HEK293 (cell line): ENCODE data around the gene KLHL35.

Experiments used
- ELK4 ChIP-seq: IDR thresholded peaks from 2 replicates; pipeline ENCODE4 v1.6.1; 2011; ENCODE audit warnings: mild to moderate bottlenecking, low read depth, low read length, borderline replicate concordance
- FEZF1 ChIP-seq: fragments of 450-650 bp; formaldehyde crosslinking; IDR thresholded peaks from 2 replicates; pipeline ENCODE4 v1.5.1; 2016; ENCODE audit warnings: missing biosample characterization, missing genetic modification characterization
- HOXC10 ChIP-seq: sonication (generic); formaldehyde crosslinking; IDR thresholded peaks from 2 replicates; pipeline ENCODE4 v1.8.1; 2023; ENCODE audit warnings: mild to moderate bottlenecking, missing genetic modification reagents
- OSR2 ChIP-seq: fragments of 450-650 bp; formaldehyde crosslinking; IDR thresholded peaks from 2 replicates; pipeline ENCODE4 v1.5.1; 2016; ENCODE audit warnings: missing biosample characterization, missing genetic modification characterization
- PATZ1 ChIP-seq: fragments of 450-650 bp; formaldehyde crosslinking; IDR thresholded peaks from 2 replicates; pipeline ENCODE4 v1.5.1; 2016; ENCODE audit warnings: missing biosample characterization, missing genetic modification characterization
- PRDM6 ChIP-seq: fragments of 450-650 bp; formaldehyde crosslinking; IDR thresholded peaks from 2 replicates; pipeline ENCODE4 v1.5.1; 2017; ENCODE audit warnings: missing biosample characterization, missing genetic modification characterization
- REPIN1 ChIP-seq: fragments of 450-650 bp; formaldehyde crosslinking; IDR thresholded peaks from 2 replicates; pipeline ENCODE4 v1.5.1; 2017; ENCODE audit warnings: missing biosample characterization, missing genetic modification characterization, low read depth
- ZBTB8A ChIP-seq: fragments of 450-650 bp; formaldehyde crosslinking; IDR thresholded peaks from 2 replicates; pipeline ENCODE4 v1.5.1; 2016; ENCODE audit warnings: missing biosample characterization, missing genetic modification characterization
- ZNF148 ChIP-seq: fragments of 450-650 bp; formaldehyde crosslinking; IDR thresholded peaks from 2 replicates; pipeline ENCODE4 v1.5.0; 2017; ENCODE audit warnings: missing biosample characterization, missing genetic modification characterization, borderline replicate concordance
- ZNF280C ChIP-seq: fragments of 450-650 bp; formaldehyde crosslinking; IDR thresholded peaks from 2 replicates; pipeline ENCODE4 v1.5.1; 2016; ENCODE audit warnings: missing biosample characterization, missing genetic modification characterization
- ZNF350 ChIP-seq: fragments of 450-650 bp; formaldehyde crosslinking; IDR thresholded peaks from 2 replicates; pipeline ENCODE4 v1.5.0; 2017; ENCODE audit warnings: missing biosample characterization, mild to moderate bottlenecking, missing genetic modification characterization
- ZNF362 ChIP-seq: fragments of 450-650 bp; formaldehyde crosslinking; IDR thresholded peaks from 2 replicates; pipeline ENCODE4 v1.5.1; 2016; ENCODE audit warnings: missing biosample characterization, missing genetic modification characterization
- ZNF514 ChIP-seq: fragments of 450-650 bp; formaldehyde crosslinking; IDR thresholded peaks from 2 replicates; pipeline ENCODE4 v1.5.1; 2016; ENCODE audit warnings: missing biosample characterization, missing genetic modification characterization
- ZNF549 ChIP-seq: fragments of 450-650 bp; IDR thresholded peaks from 2 replicates; pipeline ENCODE4 v1.5.1; 2018; ENCODE audit warnings: missing biosample characterization, missing genetic modification characterization, mild to moderate bottlenecking, inconsistent platforms, moderate library complexity
- ZNF560 ChIP-seq: fragments of 450-650 bp; formaldehyde crosslinking; IDR thresholded peaks from 2 replicates; pipeline ENCODE4 v1.5.1; 2017; ENCODE audit warnings: missing biosample characterization, missing genetic modification characterization, borderline replicate concordance
- ZNF561 ChIP-seq: fragments of 450-650 bp; IDR thresholded peaks from 2 replicates; pipeline ENCODE4 v1.5.1; 2018; ENCODE audit warnings: missing biosample characterization, missing genetic modification characterization, borderline replicate concordance
- ZNF791 ChIP-seq: fragments of 450-650 bp; formaldehyde crosslinking; IDR thresholded peaks from 2 replicates; pipeline ENCODE4 v1.5.1; 2016; ENCODE audit warnings: missing biosample characterization, missing genetic modification characterization
- TF ChIP-seq, protein P1 (sequence below): fragments of 450-650 bp; formaldehyde crosslinking; IDR thresholded peaks from 2 replicates; pipeline ENCODE4 v1.5.1; 2016; ENCODE audit warnings: missing biosample characterization, missing genetic modification characterization, borderline replicate concordance
- TF ChIP-seq, protein P2 (sequence below): fragments of 450-650 bp; formaldehyde crosslinking; conservative IDR thresholded peaks from 2 replicates; pipeline ENCODE4 v1.5.1; 2016; ENCODE audit warnings: low read depth, missing biosample characterization, missing genetic modification characterization
- TF ChIP-seq, protein P3 (sequence below): fragments of 450-650 bp; formaldehyde crosslinking; IDR thresholded peaks from 2 replicates; pipeline ENCODE4 v1.5.1; 2016; ENCODE audit warnings: missing biosample characterization, missing genetic modification characterization

Gene KLHL35

GRCh38 chr11:75399344-75400145 lies 33.5 kb downstream of the KLHL35 start, which contains the start of gene RPS3 (continued):
- TF ChIP-seq ZNF148 (tag by site-specific recombination), result no peak
- no peak for TF ChIP-seq PRDM6 (tag by site-specific recombination)
- TF ChIP-seq, protein P1, sequence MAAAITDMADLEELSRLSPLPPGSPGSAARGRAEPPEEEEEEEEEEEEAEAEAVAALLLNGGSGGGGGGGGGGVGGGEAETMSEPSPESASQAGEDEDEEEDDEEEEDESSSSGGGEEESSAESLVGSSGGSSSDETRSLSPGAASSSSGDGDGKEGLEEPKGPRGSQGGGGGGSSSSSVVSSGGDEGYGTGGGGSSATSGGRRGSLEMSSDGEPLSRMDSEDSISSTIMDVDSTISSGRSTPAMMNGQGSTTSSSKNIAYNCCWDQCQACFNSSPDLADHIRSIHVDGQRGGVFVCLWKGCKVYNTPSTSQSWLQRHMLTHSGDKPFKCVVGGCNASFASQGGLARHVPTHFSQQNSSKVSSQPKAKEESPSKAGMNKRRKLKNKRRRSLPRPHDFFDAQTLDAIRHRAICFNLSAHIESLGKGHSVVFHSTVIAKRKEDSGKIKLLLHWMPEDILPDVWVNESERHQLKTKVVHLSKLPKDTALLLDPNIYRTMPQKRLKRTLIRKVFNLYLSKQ (tag by site-specific recombination), result no peak
- TF ChIP-seq ZNF362 (tag by site-specific recombination), result no peak
- no peak for TF ChIP-seq ZNF280C
- TF ChIP-seq FEZF1 (tag by site-specific recombination), result 0 out of 2 replicates have a peak, but pooled peaks have one; percentile 36
- TF ChIP-seq ZNF791, result no peak
- TF ChIP-seq ZBTB8A (tag by site-specific recombination), result peak; percentile 95
- TF ChIP-seq, protein P2, sequence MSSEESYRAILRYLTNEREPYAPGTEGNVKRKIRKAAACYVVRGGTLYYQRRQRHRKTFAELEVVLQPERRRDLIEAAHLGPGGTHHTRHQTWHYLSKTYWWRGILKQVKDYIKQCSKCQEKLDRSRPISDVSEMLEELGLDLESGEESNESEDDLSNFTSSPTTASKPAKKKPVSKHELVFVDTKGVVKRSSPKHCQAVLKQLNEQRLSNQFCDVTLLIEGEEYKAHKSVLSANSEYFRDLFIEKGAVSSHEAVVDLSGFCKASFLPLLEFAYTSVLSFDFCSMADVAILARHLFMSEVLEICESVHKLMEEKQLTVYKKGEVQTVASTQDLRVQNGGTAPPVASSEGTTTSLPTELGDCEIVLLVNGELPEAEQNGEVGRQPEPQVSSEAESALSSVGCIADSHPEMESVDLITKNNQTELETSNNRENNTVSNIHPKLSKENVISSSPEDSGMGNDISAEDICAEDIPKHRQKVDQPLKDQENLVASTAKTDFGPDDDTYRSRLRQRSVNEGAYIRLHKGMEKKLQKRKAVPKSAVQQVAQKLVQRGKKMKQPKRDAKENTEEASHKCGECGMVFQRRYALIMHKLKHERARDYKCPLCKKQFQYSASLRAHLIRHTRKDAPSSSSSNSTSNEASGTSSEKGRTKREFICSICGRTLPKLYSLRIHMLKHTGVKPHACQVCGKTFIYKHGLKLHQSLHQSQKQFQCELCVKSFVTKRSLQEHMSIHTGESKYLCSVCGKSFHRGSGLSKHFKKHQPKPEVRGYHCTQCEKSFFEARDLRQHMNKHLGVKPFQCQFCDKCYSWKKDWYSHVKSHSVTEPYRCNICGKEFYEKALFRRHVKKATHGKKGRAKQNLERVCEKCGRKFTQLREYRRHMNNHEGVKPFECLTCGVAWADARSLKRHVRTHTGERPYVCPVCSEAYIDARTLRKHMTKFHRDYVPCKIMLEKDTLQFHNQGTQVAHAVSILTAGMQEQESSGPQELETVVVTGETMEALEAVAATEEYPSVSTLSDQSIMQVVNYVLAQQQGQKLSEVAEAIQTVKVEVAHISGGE (tag by site-specific recombination), result peak; percentile 97
- no peak for TF ChIP-seq ZNF350 (tag by site-specific recombination)
- no peak for TF ChIP-seq ZNF560 (tag by site-specific recombination)
- TF ChIP-seq PATZ1, result no peak
- no peak for TF ChIP-seq ZNF549
- no peak for TF ChIP-seq ZNF514 (tag by site-specific recombination)
- peak; percentile 24; the same call in 1 of the 2 replicates for TF ChIP-seq ZNF561 (tag by site-specific recombination)
- TF ChIP-seq, protein P3, sequence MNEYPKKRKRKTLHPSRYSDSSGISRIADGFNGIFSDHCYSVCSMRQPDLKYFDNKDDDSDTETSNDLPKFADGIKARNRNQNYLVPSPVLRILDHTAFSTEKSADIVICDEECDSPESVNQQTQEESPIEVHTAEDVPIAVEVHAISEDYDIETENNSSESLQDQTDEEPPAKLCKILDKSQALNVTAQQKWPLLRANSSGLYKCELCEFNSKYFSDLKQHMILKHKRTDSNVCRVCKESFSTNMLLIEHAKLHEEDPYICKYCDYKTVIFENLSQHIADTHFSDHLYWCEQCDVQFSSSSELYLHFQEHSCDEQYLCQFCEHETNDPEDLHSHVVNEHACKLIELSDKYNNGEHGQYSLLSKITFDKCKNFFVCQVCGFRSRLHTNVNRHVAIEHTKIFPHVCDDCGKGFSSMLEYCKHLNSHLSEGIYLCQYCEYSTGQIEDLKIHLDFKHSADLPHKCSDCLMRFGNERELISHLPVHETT (tag by site-specific recombination), result peak; percentile 72; the same call in 1 of the 2 replicates
- TF ChIP-seq OSR2 (tag by site-specific recombination), result no peak
- 0 out of 2 replicates have a peak, but pooled peaks have one; percentile 73 for TF ChIP-seq REPIN1 (tag by site-specific recombination)
- TF ChIP-seq ELK4, result no peak; the same call in 1 of the 2 replicates
- no peak for TF ChIP-seq HOXC10 (CRISPR knock-in tag)
